Activated CD8-positive, alpha-beta memory T cell treated with anti-CD3 and anti-CD28 coated beads for 36 hours (primary cell): Measurements from ENCODE around the gene STRAP. TPM values are rescaled to one million over a fixed set of nuclear protein-coding genes. Genes with fewer than 3 reads are reported as not detected.
"Not testable (repeated sequence)": the region's sequence is repeated elsewhere in the genome, so short reads cannot be mapped to it uniquely, and the experiment has no call there.

Experiments used
- CTCF ChIA-PET: fragments of 350-600 bp; sonication (Branson Sonifier 250); formaldehyde crosslinking; loops from one replicate; lab custom pipeline; 2021; ENCODE audit warnings: antibody characterized with exemption; lab: Charles Lee
- POLR2A ChIA-PET: fragments of 350-600 bp; sonication (Branson Sonifier 250); formaldehyde crosslinking; loops from one replicate; lab custom pipeline; 2021; ENCODE audit warnings: antibody characterized with exemption; lab: Charles Lee
- total RNA-seq, 2 experiments: library from RNA; stranded (reverse); gene quantifications; one replicate each; pipeline ENCODE4 v1.2.3, GENCODE V29; 2021

Gene STRAP
- total RNA-seq, 2 experiments from 2014 or later: 185 to 192 TPM

GRCh38 chr12:15910864-15911721, 28.9 kb downstream of the STRAP start, which contains the start of gene DERA:
TSS of gene DERA (plus strand) at chr12:15911332. CDS start at chr12:15911384, 52 bp downstream.
- ChIA-PET POLR2A (interaction anchor here (0.6 to 1.2 kb wide), 2 partner anchors 29 to 141 kb away, joined by 4 to 5 read pairs; partner anchors contain the start of gene STRAP), CTCF (interaction anchor here (0.6 to 2.4 kb wide), 3 partner anchors 10 to 68 kb away, joined by 3 to 14 read pairs (median 4); no protein-coding TSS in a partner anchor)

- POLR2A ChIA-PET: not testable (repeated sequence)
- CTCF ChIA-PET: interaction anchor here (0.6 to 2.4 kb wide), 3 partner anchors 11 to 69 kb away, joined by 3 to 14 read pairs (median 4); no protein-coding TSS in a partner anchor
Observed at GRCh38 chr12:15911931-15912330, 29.7 kb downstream of the STRAP start.

GRCh38 chr12:15914131-15914530, 31.9 kb downstream of the STRAP start:
- ChIA-PET CTCF (interaction anchor here (0.9 kb wide), 1 partner anchor 15 kb away, joined by 6 read pairs; no protein-coding TSS in a partner anchor), POLR2A (interaction anchor here (0.7 kb wide), 1 partner anchor 495 kb away, joined by 4 read pairs; no protein-coding TSS in a partner anchor)

DNA sequence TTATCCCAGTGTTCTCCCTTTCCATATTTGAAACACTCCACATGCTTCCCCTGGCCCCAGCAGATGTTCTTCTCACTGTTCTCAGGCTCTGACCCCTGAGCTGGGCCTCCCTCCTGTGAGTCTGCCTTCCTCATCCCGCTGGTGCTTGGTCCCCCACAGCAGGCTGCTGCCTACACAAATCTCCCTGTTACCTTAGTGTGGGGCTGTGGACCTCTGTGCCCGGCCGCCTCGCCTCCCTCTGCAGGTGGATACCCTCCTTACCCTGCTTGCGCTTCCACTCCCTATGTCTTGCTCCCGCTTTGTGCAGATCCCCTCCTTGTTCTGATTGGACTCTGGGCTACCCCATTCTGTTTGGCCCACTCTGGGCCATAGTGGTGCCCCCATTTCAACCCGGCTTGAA, 35.9 kb downstream of the STRAP start:
- ChIA-PET POLR2A (no interaction called here), CTCF (no interaction called here)

GRCh38 chr12:15919418-15919817, 37.2 kb downstream of the STRAP start:
- ChIA-PET CTCF (no interaction called here), POLR2A (no interaction called here)

- ChIA-PET CTCF (no interaction called here), POLR2A (no interaction called here)
Observed at GRCh38 chr12:15924956-15925355, 42.8 kb downstream of the STRAP start.

DNA sequence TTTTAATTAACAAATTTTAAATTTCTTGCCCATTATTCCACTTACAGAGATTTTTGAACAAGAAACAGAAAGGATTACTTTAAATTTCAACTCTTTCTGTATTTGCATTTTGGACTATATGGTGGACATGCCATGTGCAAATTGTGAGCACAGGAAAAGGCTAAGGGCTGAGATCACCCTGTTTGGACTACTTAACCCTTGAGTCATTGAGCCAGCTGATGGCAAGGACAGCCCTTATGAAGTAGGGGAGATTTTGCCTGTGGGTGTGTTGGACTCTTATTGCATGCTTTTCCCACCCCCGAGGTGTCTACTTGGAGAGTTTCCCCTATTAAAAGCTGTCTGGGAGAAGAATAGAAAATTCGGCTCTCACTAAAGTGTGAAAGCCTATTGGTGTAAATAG, 46.2 kb downstream of the STRAP start:
- POLR2A ChIA-PET: no interaction called here

GRCh38 chr12:15928870-15929571, 46.8 kb downstream of the STRAP start:
- ChIA-PET CTCF (no interaction called here), POLR2A (no interaction called here)

More for the DNA sequence above, 46.2 kb downstream of the STRAP start:
- CTCF ChIA-PET: no interaction called here

DNA sequence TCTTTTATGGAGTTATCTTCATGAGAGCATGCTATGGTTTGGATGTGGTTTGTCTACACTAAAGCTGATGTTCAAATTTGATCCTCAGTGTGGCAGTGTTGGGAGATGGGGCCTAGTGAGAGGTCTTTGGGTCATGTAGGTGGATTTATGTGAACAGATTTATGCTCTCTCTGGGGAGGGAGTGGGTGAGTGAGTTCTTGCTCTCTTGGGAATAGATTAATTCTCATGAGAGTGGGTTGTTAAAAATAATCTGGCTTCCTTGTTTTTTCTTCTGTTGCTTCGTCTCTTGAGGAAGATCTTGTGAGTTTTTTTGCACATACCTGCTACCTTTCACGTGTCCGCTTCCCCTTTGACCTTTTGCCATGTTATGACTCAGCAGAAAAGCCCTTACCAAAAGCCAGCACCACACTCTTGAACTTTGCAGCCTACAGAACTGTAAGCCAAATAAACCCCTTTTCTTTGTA, 49.4 kb downstream of the STRAP start:
- ChIA-PET POLR2A (no interaction called here), CTCF (no interaction called here)

- POLR2A ChIA-PET: no interaction called here
- CTCF ChIA-PET: no interaction called here
Observed at GRCh38 chr12:15932327-15932726, 50.1 kb downstream of the STRAP start.

DNA sequence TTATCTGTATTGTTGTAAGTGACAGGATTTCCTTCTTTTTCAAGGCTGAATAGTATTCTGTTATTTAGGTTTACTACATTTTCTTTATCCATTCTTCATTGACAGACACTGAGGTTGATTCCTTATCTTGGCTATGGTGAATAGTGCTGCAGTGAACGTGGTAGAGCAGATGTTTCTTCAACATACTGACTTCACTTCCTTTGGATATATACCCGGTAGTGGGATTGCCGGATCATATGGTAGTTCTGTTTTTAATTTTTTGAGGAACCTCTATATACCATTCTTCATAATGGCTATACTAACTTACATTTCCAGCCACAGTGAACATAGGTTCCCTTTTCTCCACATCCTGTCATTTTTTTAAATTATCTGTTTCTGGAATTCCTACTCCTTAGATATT, 50.8 kb downstream of the STRAP start:
- ChIA-PET CTCF (no interaction called here), POLR2A (no interaction called here)

GRCh38 chr12:15933751-15934150, 51.6 kb downstream of the STRAP start:
- CTCF ChIA-PET: no interaction called here
- POLR2A ChIA-PET: no interaction called here

DNA sequence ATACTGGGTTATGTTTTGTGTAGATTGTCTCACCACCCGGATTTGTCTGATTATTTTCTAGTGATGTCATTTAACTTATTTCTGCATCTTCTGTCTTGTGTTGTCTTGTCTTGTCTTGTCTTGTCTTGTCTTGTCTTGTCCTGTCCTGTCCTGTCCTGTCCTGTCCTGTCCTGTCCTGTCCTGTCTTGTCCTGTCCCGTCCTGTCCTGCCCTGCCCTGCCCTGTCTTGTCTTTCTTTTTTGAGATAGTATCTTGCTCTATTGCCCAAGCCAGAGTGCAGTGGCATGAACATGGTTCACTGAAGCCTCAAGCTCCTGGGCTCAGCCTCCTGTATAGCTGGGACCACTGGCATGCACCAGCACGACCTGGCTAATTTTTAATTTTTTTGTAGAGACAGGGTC, 54.6 kb downstream of the STRAP start:
- ChIA-PET POLR2A (no interaction called here), CTCF (no interaction called here)

DNA sequence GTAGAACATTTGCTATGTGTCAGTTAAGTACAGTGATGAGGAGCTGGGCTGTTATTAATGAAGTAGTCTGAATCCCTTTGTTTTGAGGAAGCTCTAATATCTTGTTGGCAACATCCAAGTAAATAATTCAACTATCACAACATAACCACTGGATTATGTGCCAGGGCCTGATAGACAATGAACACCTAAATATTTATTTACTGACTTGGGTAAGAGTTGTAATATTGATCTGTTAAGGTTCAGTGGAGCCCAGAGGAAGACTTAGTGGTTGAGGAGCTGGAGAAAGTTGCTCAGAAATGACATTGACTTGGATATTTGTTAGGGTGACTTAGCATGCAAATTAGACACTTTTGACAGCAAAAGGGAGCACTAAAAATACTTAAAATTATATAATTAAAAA, 55.7 kb downstream of the STRAP start:
- POLR2A ChIA-PET: no interaction called here

GRCh38 chr12:15939111-15939510, 56.9 kb downstream of the STRAP start:
- CTCF ChIA-PET: no interaction called here

More for the DNA sequence above, 55.7 kb downstream of the STRAP start:
- CTCF ChIA-PET: no interaction called here

GRCh38 chr12:15942475-15942874, 60.3 kb downstream of the STRAP start:
- POLR2A ChIA-PET: no interaction called here
- CTCF ChIA-PET: no interaction called here

More at GRCh38 chr12:15939111-15939510, 56.9 kb downstream of the STRAP start:
- POLR2A ChIA-PET: no interaction called here

- POLR2A ChIA-PET, CTCF ChIA-PET: not testable (repeated sequence)
Observed at GRCh38 chr12:15943519-15943918, 61.3 kb downstream of the STRAP start.

GRCh38 chr12:15948461-15948860, 66.3 kb downstream of the STRAP start:
- CTCF ChIA-PET: interaction anchor here (0.6 kb wide), 1 partner anchor 22 kb away, joined by 3 read pairs; no protein-coding TSS in a partner anchor
- POLR2A ChIA-PET: not testable (repeated sequence)
